ENCODE data around the gene ANKZF1.
"Not testable (repeated sequence)": the region's sequence is repeated elsewhere in the genome, so short reads cannot be mapped to it uniquely, and the experiment has no call there.

ANKZF1 gene

DNA sequence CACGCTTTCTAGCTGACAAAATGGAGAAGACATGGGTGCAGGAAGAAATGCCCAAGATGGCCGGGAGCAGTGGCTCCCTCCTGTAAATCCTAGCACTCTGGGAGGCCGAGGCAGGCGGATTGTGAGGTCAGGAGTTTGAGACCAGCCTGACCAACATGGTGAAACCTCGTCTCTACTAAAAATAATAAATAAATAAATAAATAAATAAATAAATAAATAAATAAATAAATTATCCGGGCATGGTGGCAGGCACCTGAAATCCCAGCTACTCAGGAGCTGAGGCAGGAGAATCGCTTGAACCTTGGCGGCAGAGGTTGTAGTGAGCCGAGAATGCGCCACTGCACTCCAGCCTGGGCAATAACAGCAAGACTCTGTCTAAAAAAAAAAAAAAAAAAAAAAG lies 29.3 kb downstream of the ANKZF1 start:
- not testable (repeated sequence) for DNase-seq

DNA sequence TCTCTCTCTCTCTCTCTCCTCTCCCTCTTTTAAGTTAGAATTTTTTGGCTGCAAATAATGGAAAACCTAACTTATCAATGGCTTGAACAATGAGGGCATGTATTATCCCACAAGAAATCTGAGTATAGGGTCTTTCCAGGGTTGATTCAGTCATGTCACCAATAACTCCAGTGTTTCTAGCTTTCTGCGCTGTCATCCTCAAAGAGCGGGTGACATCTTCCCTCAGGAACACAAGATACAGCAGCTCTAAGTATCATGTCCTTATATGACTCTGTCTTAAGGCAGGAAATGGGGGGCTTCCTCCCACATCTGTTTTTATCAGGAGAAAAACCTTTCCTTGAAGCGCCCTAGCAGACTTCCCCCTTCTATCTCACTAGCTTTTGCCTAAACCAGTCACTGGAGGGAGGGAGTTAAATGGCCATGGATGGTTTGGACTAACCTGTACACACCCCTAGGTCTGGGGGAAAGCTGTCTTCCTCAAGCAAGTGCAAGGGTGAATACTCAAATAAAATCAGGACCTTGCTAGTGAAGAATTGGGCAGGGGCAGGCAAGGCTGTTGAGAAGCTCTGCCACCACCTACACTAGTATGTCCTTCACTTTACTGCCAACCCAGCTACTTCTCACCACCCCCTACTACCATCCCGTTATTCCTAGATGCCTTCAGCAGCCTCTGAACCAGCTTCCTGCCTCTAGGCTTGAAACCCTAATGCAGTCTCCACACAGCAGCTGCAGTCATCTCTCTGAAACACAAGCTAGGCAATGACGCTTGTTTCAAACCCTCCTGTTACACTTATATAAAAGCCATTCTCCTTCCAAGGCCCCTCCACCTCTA lies 31.6 kb downstream of the ANKZF1 start:
- DNase-seq = no peak

DNA sequence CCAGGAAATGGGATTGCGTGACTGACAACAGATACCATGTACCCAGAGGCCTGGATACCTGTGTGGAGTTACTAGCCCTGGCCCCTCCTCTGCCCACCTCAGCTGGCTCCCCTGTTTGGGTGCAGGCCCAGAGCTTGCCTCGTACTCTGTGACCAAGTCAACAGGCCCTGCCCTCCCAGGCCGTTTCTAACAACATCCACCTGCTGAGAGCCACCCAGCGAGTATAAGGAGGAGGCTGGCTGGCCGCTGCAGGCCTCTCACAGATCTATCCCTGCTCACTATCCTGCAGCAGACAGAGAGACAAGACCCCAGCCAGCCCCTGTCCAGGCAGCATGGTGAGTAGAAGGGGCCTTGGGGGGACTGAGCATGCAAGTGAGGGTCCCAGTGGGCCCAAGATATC lies 36.6 kb downstream of the ANKZF1 start:
- no peak for DNase-seq

DNA sequence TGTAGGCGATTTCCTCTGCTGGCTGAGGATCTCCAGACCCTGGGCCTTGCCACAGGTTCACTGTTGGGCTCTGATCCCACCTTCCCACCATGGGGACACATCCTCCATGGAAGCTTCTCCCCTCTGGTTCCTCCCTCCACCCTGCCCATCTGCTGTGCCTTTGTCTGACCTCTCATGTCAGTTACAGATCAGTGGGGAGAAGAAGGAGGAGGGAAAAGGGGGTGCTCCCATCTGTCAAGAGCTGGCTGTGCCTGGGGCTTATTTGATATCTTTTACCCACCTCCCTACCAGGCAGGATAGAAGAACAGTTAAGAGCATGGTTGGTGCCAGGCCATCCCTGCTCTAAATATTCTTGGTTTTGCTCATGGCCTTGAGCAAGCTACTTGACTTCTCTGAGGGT lies 37.3 kb downstream of the ANKZF1 start:
- no peak for DNase-seq

- no peak for DNase-seq
These were observed 38.7 kb downstream of the ANKZF1 start for GRCh38 chr2:219268294-219268693.

- DNase-seq = no peak
These were observed 39.9 kb downstream of the ANKZF1 start for GRCh38 chr2:219269362-219270054.

- DNase-seq = no peak
These were observed 40.4 kb downstream of the ANKZF1 start for GRCh38 chr2:219270055-219270372.

DNA sequence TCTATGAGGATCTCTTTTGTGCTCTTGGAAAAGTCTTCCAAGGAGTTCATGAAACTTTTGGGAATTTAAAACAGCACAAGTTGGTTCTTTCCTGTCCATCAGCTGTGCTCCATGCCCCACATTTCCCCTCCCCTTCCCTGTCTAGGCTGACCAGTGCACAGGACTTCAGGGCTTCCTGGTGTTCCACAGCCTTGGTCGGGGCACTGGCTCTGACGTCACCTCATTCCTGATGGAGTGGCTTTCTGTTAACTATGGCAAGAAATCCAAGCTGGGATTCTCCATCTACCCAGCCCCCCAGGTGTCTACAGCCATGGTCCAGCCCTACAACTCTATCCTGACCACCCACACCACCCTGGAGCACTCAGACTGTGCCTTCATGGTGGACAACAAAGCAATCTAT lies 41.4 kb downstream of the ANKZF1 start:
- DNase-seq = no peak

DNA sequence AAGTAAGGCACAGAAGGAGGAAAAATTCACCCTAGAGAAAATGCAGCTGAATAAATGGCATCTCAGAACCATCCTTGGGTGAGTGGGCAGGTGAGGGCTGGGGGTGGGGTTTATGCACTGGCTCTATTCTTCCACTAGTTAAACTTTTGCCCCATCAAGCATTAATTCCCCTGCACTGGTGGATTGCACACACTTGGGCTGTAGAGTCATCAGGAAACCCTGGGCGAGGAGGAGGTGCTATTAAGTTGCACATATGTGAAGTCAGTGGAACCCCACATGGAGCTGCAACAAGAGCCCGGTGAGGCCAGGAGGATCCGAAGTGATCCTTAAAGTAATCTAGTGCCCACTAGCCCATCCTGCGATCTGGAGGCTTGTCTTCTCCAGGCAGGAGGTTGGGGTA lies 42.8 kb downstream of the ANKZF1 start:
- no peak for DNase-seq

GRCh38 chr2:219272995-219273394 lies 43.4 kb downstream of the ANKZF1 start:
- no peak for DNase-seq

DNA sequence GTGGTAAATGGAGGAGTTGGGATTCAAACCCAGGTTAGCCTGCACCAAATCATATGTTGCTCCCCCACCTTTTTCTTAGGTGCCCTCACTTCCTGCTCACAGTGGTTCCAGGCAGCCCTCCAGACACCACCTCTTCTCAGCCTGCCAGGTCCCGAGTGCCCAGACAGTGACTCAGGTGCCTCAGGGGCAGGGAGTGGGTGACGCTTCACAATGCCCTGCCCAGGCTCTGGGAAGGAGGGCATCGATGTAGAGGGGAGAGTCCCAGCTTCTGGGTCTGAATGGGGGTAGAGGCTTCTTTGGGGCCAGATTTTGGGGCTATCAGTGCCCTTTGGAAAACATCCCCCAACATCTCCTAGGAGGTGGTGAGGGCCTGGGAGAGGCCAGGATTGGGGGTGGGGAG lies 44.3 kb downstream of the ANKZF1 start:
- no peak for DNase-seq

GRCh38 chr2:219274361-219274921 lies 44.8 kb downstream of the ANKZF1 start:
- no peak for DNase-seq

GRCh38 chr2:219277703-219278654 lies 48.4 kb downstream of the ANKZF1 start:
- DNase-seq = no peak

DNA sequence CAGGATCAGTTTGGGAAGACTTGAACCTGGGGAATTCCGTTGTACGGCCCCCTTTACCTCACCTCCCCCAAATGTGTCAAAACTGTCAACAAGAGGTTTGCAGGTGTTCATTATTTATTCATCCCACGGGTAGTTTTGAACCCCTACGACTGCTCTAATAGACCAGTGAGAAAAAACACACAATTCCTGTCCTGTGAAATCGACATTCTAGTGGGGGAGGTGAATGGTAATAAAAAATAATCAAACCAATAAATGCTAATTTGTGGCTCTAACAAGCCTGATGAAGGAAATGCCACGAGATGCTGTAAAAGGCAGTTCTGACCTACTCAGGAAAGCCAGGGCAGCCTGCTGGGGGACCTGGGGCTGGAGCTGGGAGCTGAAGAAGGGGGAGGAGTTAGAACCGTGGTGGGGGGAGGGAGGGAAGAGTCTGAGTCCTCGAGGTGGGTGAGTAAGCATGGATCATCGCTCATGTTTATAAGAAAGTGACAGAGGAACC lies 49.1 kb downstream of the ANKZF1 start:
- DNase-seq = no peak

GRCh38 chr2:219279151-219279915 lies 49.7 kb downstream of the ANKZF1 start, which contains the start of gene DNAJB2:
TSS of gene DNAJB2 (plus strand) at chr2:219279366. CDS start at chr2:219279834, 468 bp downstream.
- peak; percentile 76 for DNase-seq

DNA sequence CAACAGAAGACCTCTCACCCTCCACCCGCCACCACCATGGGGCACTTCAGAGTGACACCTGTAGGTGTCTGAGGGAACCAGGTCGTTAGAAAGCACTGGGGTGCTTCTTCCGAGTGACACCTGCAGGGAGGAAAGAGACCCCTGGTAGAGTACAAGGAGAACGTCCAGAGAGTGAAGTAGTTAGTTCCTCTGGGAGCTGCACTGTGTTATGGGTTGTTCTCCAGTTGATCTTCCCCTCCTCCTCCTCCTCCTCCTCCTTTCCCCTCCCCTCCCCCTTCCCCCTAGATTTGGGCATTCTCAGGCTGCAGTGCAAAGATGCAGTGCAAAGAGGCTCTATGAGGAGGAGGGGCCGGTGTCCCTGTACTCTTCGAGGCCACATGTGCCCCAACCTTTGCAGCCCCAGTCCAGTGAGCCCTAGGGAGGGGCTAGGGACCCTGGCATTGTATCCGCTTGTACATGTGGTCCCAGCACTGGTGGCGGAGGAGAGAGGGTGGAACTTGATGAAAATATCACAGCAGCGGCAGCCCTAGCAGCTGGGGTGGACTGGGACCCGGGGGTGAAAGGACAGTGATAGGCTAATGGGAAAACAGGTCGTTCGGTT lies 50.4 kb downstream of the ANKZF1 start:
- DNase-seq = no peak

- no peak for DNase-seq
These were observed 51.0 kb downstream of the ANKZF1 start for GRCh38 chr2:219280651-219281050.

- DNase-seq = no peak
These were observed 52.0 kb downstream of the ANKZF1 start for GRCh38 chr2:219281588-219281987.

GRCh38 chr2:219282375-219282774 lies 52.8 kb downstream of the ANKZF1 start:
- DNase-seq = no peak

GRCh38 chr2:219282943-219283581 lies 53.5 kb downstream of the ANKZF1 start:
- no peak for DNase-seq

Data from cortex of kidney (tissue), 1 donor.